ENCODE data around the gene LIPC.

LIPC gene

GRCh38 chr15:58528188-58528870 lies 96.5 kb downstream of the LIPC start:
- no peak overlapping the region for H3K4me3 ChIP-seq (ENCODE audit: low read depth, low read length)
- TF ChIP-seq MAX (IDR thresholded peaks at IDR 0.05; ENCODE audit: low read depth, low read length) (no peak), MYC (IDR thresholded peaks at IDR 0.05; ENCODE audit: low read depth, low read length) (no peak), POLR2A (IDR thresholded peaks at IDR 0.05; ENCODE audit: extremely low read depth, insufficient read length) (no peak), CTCF (IDR thresholded peaks at IDR 0.05; ENCODE audit: low read depth, low read length) (no peak)
- DNase-seq (ENCODE audit: low read depth), result no peak

- no peak for TF ChIP-seq MAX (IDR thresholded peaks at IDR 0.05; ENCODE audit: low read depth, low read length)
- no peak for TF ChIP-seq CTCF (IDR thresholded peaks at IDR 0.05; ENCODE audit: low read depth, low read length)
- no peak for TF ChIP-seq POLR2A (IDR thresholded peaks at IDR 0.05; ENCODE audit: extremely low read depth, insufficient read length)
- TF ChIP-seq MYC (IDR thresholded peaks at IDR 0.05; ENCODE audit: low read depth, low read length), result no peak
- no peak for DNase-seq (ENCODE audit: low read depth)
- no peak overlapping the region for H3K4me3 ChIP-seq (ENCODE audit: low read depth, low read length)
These were observed 97.2 kb downstream of the LIPC start for GRCh38 chr15:58529041-58529440.

- TF ChIP-seq MYC (IDR thresholded peaks at IDR 0.05; ENCODE audit: low read depth, low read length), result no peak
- no peak for TF ChIP-seq CTCF (IDR thresholded peaks at IDR 0.05; ENCODE audit: low read depth, low read length)
- TF ChIP-seq POLR2A (IDR thresholded peaks at IDR 0.05; ENCODE audit: extremely low read depth, insufficient read length), result no peak
- no peak for TF ChIP-seq MAX (IDR thresholded peaks at IDR 0.05; ENCODE audit: low read depth, low read length)
- DNase-seq (ENCODE audit: low read depth), result no peak
These were observed 98.3 kb downstream of the LIPC start for GRCh38 chr15:58530056-58530590.

GRCh38 chr15:58532126-58532525 lies 100.3 kb downstream of the LIPC start:
- no peak for DNase-seq (ENCODE audit: low read depth)
- no peak for TF ChIP-seq CTCF (IDR thresholded peaks at IDR 0.05; ENCODE audit: low read depth, low read length)
- no peak for TF ChIP-seq MYC (IDR thresholded peaks at IDR 0.05; ENCODE audit: low read depth, low read length)
- TF ChIP-seq POLR2A (IDR thresholded peaks at IDR 0.05; ENCODE audit: extremely low read depth, insufficient read length), result no peak
- no peak for TF ChIP-seq MAX (IDR thresholded peaks at IDR 0.05; ENCODE audit: low read depth, low read length)
- no peak overlapping the region for H3K4me3 ChIP-seq (ENCODE audit: low read depth, low read length)

More at GRCh38 chr15:58530056-58530590, 98.3 kb downstream of the LIPC start:
- H3K4me3 ChIP-seq (ENCODE audit: low read depth, low read length), result no peak overlapping the region

- no peak overlapping the region for H3K4me3 ChIP-seq (ENCODE audit: low read depth, low read length)
- no peak for TF ChIP-seq CTCF (IDR thresholded peaks at IDR 0.05; ENCODE audit: low read depth, low read length)
- DNase-seq (ENCODE audit: low read depth), result no peak
These were observed 102.8 kb downstream of the LIPC start for GRCh38 chr15:58534556-58534955.
